Mammary microvascular endothelial cell (primary cell): ENCODE measurements around the gene GOLGA8G. TPM values are rescaled to one million over a fixed set of nuclear protein-coding genes. Genes with fewer than 3 reads are reported as not detected.

Source experiments
- total RNA-seq: library from RNA; depleted of rRNA; stranded (reverse); fragments of >200 nt; gene quantifications from 2 replicates; pipeline ENCODE4 v1.2.3, GENCODE V29; 2015

Gene GOLGA8G, protein sequence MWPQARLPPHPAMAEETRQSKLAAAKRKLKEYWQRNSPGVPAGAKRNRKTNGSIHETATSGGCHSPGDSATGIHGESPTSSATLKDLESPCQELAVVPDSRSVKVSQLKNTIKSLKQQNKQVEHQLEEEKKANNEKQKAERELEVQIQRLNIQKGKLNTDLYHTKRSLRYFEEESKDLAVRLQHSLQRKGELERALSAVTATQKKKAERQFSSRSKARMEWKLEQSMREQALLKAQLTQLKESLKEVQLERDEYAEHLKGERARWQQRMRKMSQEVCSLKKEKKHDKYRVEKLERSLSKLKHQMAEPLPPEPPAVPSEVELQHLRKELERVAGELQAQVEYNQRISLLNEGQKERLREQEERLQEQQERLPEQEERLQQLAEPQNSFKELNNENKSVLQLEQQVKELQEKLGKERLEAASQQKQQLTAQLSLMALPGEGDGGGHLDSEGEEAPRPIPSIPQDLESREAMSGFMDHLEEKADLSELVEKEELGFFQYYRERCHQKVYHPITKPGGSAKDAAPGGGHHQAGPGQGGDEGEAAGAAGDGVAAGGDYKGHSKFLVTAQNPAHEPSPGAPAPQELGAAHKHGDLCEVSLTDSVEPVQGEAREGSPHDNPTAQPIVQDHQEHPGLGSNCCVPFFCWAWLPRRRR
- total RNA-seq: not detected in 2 replicates

DNA sequence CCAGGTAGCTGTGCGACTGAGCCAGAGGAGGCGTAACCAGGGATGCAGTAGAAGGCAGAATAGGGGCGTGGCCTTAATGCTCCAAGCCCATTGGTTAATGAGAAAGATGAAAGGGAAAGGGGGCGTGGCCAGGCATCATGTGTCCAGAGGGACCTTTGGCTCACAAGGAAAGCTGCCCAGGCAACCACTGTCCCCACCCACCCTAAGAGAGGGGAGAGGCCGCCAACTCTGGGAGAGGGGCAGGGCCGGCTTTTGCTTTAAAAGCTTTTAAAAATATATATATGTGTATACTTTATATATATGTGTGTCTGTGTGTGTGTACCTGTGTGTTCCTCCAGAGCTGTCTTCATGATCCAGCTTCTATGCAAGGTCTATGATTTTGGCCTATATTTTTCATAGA, at the start of gene GOLGA8G:
Gene GOLGA8G (minus strand): TSS at position 18 of the 400 bp plus-strand sequence. CDS start 62 bp downstream, outside the sequence.

DNA sequence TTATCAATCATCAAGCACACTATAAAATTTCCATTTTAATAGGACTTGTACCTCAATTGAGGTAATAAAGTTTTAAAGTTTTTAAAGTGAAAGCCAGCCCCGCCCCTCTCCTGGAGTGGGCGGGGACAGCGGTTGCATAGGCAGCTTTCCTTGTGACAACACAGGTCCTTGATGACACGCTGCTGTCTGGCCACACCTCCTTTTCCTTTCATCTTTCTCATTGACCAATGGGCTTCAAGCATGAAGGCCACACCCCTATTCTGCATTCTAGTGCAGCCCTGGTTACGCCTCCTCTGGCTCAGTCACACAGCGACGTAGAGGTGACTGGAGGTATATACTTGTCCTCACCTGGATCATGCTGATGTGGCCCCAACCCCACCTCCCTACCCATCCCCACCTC, 20.5 kb upstream of the GOLGA8G start, which contains the start of gene GOLGA6L25:
Gene GOLGA6L25 (plus strand): TSS at position 301 of the 400 bp plus-strand sequence. CDS start 61 bp downstream, at position 362.

Other genes with a start within 250 kb of the GOLGA8G start
- gene HERC2, start 210.8 kb downstream of the GOLGA8G start, total RNA-seq: 28.1 and 33.9 TPM in 2 replicates
- not detected in 2 replicates for gene GOLGA6L24, start 174.9 kb downstream of the GOLGA8G start, total RNA-seq
- not detected in 2 replicates for gene GOLGA8F, start 154.3 kb downstream of the GOLGA8G start, total RNA-seq
- not detected in 2 replicates for gene GOLGA6L25, start 20.6 kb upstream of the GOLGA8G start, total RNA-seq
- 0.20 and 0.73 TPM in 2 replicates for gene GOLGA8M, start 179.4 kb upstream of the GOLGA8G start, total RNA-seq